Left ventricle myocardium inferior (tissue), 1 donor: Measurements from ENCODE around the gene RNF187. TPM values are rescaled to one million over a fixed set of nuclear protein-coding genes. Genes with fewer than 3 reads are reported as not detected.

Source experiments
- DNase-seq: peaks from one replicate; pipeline ENCODE4 v3.0.0-alpha.2; 2020
- H3K27ac ChIP-seq: fragments of 200-600 bp; replicated peaks from 2 replicates; pipeline ENCODE4 v1.8.0; 2021
- H3K27me3 ChIP-seq: fragments of 200-600 bp; 2 replicates; pipeline ENCODE4 v1.8.0; 2021; ENCODE audit warnings: low read depth
- H3K36me3 ChIP-seq: fragments of 200-600 bp; 2 replicates; pipeline ENCODE4 v1.8.0; 2021
- H3K4me1 ChIP-seq: fragments of 200-600 bp; 2 replicates; pipeline ENCODE4 v1.8.0; 2021
- H3K4me3 ChIP-seq: fragments of 200-600 bp; 2 replicates; pipeline ENCODE4 v1.8.0; 2021; ENCODE audit warnings: mild to moderate bottlenecking, moderate library complexity
- H3K9me3 ChIP-seq: fragments of 200-600 bp; replicated peaks from 2 replicates; pipeline ENCODE4 v1.8.0; 2021
- intact Hi-C: fragments of 100-400 bp; cut with micrococcal nuclease; formaldehyde crosslinking; loops from one replicate; pipeline ENCODE4 v1.11.0; 2022
- total RNA-seq: library from RNA; stranded (reverse); fragmentation: NEBNext Ultra II Directional; extraction: Animal tissue kit (Norgen Biotek cat#: 25700); gene quantifications from one replicate; pipeline ENCODE4 v1.2.1, GENCODE V29; 2021
- TF ChIP-seq, protein P1 (sequence below): fragments of 200-600 bp; IDR thresholded peaks from 2 replicates; pipeline ENCODE4 v1.8.0; 2021; ENCODE audit warnings: antibody characterized with exemption, mild to moderate bottlenecking, borderline replicate concordance
- donor health status: DM: no; HTN: yes; CAD: no; lungs with severe emphysema.

The RNF187 gene
- total RNA-seq, 1 donor from 2014 or later, result 79.5 TPM

DNA sequence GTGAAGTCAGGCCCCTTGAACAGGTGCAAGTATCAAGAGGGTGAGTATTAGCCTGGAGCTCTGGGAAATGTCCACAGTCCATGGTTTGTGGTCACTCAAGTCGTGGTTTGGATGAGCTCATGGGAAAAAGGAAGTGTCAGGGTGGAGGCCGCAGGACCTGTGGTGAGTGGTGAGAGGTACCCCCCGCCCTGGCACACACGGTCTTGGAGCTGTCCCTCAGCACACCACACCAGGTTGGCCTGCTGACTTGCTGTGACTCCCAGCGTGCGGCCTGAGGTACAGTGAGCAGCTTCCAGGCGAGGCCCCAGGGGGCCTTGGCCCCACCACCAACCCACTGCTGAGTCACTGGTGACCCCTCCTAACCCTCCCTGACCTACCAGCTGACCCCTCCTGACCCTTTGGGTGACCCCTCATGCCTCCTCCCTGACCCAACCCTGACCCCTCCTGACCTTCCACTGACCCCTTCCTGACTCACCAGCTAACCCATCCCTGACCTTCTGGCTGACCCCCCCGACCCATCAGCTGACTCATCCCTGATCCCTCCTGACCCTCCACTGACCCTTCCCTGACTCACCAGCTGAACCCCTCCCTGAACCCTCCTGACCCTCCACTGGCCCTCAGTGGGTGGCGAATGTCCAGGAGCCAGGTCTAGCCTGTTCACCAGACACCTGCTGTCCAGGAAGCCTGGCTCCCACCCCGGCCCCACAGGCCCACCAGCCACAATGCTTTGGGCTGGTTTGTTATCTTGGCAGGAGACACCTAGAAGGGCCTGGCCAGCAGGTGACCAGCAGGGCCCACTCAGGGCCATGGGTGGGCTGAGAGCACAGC lies 34.8 kb upstream of the RNF187 start:
- H3K36me3 ChIP-seq, result no peaks in the 10 kb centered on the region
- TF ChIP-seq, protein P1, sequence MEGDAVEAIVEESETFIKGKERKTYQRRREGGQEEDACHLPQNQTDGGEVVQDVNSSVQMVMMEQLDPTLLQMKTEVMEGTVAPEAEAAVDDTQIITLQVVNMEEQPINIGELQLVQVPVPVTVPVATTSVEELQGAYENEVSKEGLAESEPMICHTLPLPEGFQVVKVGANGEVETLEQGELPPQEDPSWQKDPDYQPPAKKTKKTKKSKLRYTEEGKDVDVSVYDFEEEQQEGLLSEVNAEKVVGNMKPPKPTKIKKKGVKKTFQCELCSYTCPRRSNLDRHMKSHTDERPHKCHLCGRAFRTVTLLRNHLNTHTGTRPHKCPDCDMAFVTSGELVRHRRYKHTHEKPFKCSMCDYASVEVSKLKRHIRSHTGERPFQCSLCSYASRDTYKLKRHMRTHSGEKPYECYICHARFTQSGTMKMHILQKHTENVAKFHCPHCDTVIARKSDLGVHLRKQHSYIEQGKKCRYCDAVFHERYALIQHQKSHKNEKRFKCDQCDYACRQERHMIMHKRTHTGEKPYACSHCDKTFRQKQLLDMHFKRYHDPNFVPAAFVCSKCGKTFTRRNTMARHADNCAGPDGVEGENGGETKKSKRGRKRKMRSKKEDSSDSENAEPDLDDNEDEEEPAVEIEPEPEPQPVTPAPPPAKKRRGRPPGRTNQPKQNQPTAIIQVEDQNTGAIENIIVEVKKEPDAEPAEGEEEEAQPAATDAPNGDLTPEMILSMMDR, result no peak
- peaks cover 9% of the 10 kb centered on the region for H3K27me3 ChIP-seq
- no peak for DNase-seq
- intact Hi-C loops, result no loop called here
- no peak overlapping the region for H3K4me3 ChIP-seq
- no peak overlapping the region for H3K27ac ChIP-seq
- no peaks in the 10 kb centered on the region for H3K9me3 ChIP-seq
- peaks cover 33% of the 10 kb centered on the region for H3K4me1 ChIP-seq

DNA sequence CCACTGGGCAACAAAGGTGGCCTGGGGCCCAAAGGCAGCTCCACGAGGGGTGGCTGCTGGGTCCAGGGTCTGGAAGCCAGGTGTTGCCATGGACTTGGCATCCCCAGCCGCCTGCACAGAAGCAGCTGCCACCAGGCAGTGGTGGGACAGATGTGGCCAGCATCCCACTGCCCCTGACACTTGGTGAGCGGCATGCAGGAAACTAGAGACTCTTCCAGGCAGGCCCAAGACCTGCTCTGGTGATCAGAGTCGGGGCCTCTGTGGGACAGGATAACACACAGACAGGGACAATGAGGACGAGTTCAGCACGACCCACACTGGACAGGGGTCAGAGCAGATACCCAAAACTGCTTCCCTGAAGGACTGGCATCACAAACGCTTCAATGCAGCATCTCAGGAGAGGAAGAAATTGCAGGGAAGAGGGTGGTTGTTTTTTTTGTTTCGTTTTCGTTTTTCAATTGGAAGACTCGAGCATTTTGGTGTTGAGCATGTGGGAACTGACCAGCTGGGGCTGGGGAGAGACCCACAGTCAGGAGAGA lies 34.1 kb upstream of the RNF187 start:
- no peak overlapping the region for H3K27ac ChIP-seq
- H3K4me1 ChIP-seq, result peaks cover 40% of the 10 kb centered on the region
- no peaks in the 10 kb centered on the region for H3K36me3 ChIP-seq
- intact Hi-C loops, result no loop called here
- H3K27me3 ChIP-seq, result peaks cover 7% of the 10 kb centered on the region
- no peak overlapping the region for H3K4me3 ChIP-seq
- DNase-seq, result no peak
- TF ChIP-seq, protein P1, result no peak
- no peaks in the 10 kb centered on the region for H3K9me3 ChIP-seq

DNA sequence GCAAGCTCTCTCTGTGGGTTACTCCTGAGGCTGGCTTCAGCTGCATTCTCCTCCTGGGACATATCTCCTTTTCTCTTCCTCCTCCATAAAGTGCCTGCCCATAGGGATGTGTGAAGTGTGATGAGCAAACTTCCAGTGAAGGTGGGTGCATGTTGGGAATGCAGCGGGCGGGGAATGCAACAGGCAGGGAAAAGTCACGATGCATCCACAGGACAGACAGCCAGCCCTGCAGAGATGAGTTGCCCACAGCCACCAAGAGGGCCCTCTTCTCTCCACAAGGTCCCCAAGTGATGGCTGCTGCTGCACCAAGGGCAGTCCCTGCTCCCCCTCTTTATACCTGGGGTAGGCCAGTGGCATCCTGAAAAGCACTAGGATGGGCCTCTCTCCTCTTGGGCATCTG lies 33.6 kb upstream of the RNF187 start:
- TF ChIP-seq, protein P1, result no peak
- peaks cover 45% of the 10 kb centered on the region for H3K4me1 ChIP-seq

DNA sequence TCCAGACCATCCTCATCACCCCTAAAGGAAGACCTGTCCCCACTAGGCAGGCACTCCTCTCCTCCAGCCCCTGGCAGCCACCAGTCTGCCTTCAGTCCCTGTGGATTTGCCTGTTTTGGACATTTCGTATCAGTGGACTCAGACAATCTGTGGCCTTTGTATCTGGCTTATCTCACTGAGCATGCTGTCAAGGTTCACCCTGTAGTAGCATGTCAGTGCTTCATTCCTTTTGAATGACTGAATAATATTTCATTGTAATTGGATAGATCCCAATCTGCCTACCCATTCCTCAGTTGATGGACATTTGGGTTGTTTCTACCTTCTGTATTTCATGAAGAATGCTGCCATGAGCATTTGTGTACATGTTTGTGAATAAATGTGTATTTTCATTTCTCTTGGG lies 32.9 kb upstream of the RNF187 start:
- intact Hi-C loops, result no loop called here
- peaks cover 51% of the 10 kb centered on the region for H3K4me1 ChIP-seq
- no peak overlapping the region for H3K27ac ChIP-seq
- no peaks in the 10 kb centered on the region for H3K36me3 ChIP-seq
- H3K27me3 ChIP-seq, result peaks cover 12% of the 10 kb centered on the region
- TF ChIP-seq, protein P1, result no peak
- H3K9me3 ChIP-seq, result no peaks in the 10 kb centered on the region
- DNase-seq, result no peak
- H3K4me3 ChIP-seq, result no peak overlapping the region

More for the DNA sequence above, 33.6 kb upstream of the RNF187 start:
- no peaks in the 10 kb centered on the region for H3K36me3 ChIP-seq
- intact Hi-C loops, result no loop called here
- peaks cover 7% of the 10 kb centered on the region for H3K27me3 ChIP-seq
- no peaks in the 10 kb centered on the region for H3K9me3 ChIP-seq
- no peak overlapping the region for H3K4me3 ChIP-seq
- no peak overlapping the region for H3K27ac ChIP-seq
- DNase-seq, result no peak

DNA sequence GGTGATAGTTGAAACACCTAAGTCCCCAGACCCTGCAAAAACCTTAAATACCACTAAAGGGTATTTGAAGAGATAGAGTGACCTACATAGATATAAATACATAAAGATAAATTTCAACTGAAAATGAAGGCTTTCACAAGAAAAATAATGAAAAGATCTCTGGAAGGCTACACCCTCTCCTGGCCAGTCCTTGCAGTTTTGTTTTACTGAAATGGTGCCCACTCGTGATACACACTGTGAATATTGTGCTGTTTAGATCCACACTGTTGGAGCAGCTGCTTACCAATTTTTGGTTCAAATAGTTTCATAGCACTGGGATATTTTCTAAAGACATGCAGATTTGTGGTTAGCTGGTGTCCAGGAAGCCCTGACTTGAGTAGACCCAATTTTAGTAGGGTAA lies 31.5 kb upstream of the RNF187 start:
- Histone ChIP-seq H3K36me3 (no peaks in the 10 kb centered on the region), H3K27ac (no peak overlapping the region), H3K4me1 (peaks cover 57% of the 10 kb centered on the region), H3K9me3 (no peaks in the 10 kb centered on the region), H3K27me3 (peaks cover 27% of the 10 kb centered on the region), H3K4me3 (peak overlapping the region; percentile 72)
- intact Hi-C loops, result no loop called here
- TF ChIP-seq, protein P1, result peak; percentile 28
- no peak for DNase-seq
